ENCODE results near the gene ABCC1.

Gene ABCC1

DNA sequence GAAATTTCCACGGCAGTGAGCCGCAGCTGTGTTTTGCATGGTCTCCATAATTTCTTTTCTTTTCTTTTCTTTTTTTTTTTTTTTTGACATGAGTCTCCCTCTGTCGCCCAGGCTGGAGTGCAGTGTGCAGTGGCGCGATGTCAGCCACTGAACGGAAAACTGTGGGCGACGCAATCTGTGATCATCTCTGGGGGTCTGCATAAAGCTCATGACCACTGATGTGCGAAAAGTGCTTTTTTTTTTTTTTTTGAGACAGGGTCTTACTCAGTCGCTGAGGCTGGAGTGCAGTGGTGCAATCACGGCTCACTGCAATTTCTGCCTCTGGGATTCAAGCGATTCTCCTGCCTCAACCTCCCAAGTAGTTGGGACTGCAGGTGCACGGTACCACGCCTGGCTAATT is 156.2 kb downstream of the ABCC1 start:
- TF ChIP-seq, protein P1, sequence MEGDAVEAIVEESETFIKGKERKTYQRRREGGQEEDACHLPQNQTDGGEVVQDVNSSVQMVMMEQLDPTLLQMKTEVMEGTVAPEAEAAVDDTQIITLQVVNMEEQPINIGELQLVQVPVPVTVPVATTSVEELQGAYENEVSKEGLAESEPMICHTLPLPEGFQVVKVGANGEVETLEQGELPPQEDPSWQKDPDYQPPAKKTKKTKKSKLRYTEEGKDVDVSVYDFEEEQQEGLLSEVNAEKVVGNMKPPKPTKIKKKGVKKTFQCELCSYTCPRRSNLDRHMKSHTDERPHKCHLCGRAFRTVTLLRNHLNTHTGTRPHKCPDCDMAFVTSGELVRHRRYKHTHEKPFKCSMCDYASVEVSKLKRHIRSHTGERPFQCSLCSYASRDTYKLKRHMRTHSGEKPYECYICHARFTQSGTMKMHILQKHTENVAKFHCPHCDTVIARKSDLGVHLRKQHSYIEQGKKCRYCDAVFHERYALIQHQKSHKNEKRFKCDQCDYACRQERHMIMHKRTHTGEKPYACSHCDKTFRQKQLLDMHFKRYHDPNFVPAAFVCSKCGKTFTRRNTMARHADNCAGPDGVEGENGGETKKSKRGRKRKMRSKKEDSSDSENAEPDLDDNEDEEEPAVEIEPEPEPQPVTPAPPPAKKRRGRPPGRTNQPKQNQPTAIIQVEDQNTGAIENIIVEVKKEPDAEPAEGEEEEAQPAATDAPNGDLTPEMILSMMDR (IDR thresholded peaks at IDR 0.05; ENCODE audit: low read depth, low read length) = no peak
- no peak overlapping the region for H3K4me3 ChIP-seq (ENCODE audit: low read depth, low read length)

DNA sequence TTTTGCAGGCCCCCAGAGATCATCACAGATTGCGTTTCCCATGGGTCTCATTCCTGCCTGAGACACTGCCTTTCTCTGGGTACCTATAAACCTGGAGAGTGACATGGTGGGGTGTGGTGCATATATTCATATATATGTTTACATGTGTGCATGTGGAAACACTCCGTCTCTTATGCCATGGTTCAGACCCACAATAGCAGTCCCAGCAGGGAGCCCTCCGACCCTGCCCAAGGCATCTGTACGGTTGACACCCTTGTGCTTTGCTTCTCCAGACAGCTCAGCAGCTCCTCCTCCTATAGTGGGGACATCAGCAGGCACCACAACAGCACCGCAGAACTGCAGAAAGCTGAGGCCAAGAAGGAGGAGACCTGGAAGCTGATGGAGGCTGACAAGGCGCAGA is 157.1 kb downstream of the ABCC1 start:
- TF ChIP-seq, protein P1 (IDR thresholded peaks at IDR 0.05; ENCODE audit: low read depth, low read length) = no peak
- H3K4me3 ChIP-seq (ENCODE audit: low read depth, low read length) = no peak overlapping the region

DNA sequence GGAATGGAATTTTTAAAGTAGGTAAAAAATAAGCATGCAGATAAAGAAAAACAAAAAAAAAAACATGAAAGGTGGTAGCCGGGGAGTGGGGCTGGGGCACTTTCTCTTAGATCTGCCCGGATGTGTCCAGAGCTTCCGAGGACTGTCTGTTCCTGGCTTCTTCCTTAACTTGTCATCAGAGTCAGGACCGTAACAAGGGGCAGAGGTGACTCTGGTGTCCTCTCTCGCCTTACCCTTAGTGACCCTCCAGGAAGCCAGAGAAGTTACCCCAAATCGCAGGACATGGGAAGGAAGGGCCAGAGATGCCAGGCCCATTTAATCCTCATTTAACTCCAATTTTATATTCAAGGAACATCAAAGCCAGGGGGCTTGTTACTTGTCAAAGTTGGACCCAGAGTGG is 158.4 kb downstream of the ABCC1 start:
- H3K4me3 ChIP-seq (ENCODE audit: low read depth, low read length) = no peak overlapping the region
- TF ChIP-seq, protein P1 (IDR thresholded peaks at IDR 0.05; ENCODE audit: low read depth, low read length) = no peak

DNA sequence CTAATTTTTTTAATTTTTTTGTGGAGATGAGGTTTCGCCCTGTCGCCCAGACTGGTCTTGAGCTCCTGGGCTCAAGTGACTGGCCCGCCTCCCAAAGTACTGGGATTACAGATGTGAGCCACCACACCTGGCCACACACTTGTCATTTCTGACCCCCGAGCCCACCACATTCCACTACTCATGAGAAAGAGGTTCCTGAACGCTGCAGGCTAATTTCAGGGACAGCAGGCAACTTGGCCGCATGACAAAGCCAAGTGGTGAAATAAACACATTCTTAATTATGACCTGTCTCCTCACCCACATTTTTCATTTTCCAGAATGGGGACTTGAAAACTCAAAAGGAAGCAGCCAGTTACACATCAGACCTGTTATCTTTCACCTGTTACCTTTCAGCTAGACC is 159.3 kb downstream of the ABCC1 start:
- H3K4me3 ChIP-seq (ENCODE audit: low read depth, low read length) = no peak overlapping the region
- TF ChIP-seq, protein P1 (IDR thresholded peaks at IDR 0.05; ENCODE audit: low read depth, low read length) = no peak

DNA sequence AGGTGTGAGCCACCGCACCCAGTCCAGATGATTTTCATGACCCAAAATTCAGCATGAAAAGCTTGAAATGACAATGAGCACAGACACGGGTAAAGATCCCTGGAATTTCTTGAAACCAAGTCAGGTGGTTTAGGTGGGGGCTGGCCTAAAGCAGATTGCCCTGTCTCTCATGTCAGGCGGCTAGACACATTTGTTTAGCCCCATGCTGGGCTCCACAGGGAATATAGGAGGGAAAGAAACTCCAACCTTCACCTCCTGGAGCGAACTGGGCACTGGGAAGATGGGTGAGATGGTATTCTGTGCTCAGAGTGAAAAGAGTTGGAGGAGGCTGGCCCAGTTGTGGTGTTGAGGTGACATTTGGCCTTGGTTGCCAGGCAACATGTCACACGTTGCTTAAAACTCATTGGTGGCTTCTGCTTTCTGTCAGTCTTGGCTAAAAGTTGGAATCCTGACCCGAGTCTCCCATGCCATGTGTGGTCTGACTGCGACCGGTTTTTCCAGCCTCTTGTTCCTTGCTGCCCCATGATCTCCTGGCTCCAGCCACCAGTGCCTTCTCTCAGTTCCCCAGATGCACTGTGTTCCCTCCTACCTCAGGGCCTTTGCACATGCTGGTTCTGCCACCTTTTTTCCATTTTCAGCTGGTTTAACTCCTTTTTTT is 160.2 kb downstream of the ABCC1 start:
- TF ChIP-seq, protein P1 (IDR thresholded peaks at IDR 0.05; ENCODE audit: low read depth, low read length) = no peak
- no peak overlapping the region for H3K4me3 ChIP-seq (ENCODE audit: low read depth, low read length)

DNA sequence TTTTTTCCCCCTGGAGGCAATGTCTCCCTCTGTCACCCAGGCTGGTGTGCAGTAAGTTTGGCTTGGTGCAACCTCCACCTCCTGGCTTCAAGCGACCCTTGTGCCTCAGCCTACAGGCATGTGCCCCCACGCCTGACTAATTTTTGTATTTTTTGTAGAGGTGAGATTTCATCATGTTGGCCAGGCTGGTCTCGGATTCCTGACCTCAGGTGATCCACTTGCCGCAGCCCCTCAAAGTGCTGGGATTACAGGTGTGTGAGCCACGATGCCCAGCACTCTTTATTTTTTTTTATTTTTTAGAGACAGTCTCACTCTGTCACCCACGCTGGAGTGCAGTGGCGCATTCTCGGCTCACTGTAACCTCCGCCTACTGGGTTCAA is 160.7 kb downstream of the ABCC1 start:
- no peak overlapping the region for H3K4me3 ChIP-seq (ENCODE audit: low read depth, low read length)
- TF ChIP-seq, protein P1 (IDR thresholded peaks at IDR 0.05; ENCODE audit: low read depth, low read length) = no peak

DNA sequence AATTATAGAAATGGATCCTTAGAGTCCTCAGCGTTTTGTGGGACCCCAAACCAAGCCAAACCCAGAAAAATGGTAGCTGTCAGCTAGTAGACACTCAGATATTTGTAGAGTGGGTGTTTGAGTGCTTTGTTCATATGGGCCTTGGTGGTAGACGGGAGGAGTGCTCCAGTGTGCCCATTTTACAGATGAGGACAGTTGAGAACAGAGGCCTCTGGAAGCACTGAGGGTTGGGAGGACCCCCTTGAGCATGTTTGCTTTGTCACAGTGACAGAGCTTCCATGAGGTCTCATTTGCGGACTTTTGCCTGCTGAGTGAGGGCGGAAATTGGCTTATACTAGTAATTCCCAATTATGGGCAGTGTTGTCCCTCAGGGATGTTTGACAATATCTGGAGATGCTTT is 162.2 kb downstream of the ABCC1 start:
- TF ChIP-seq, protein P1 (IDR thresholded peaks at IDR 0.05; ENCODE audit: low read depth, low read length) = no peak

More for the DNA sequence above, 162.2 kb downstream of the ABCC1 start:
- no peak overlapping the region for H3K4me3 ChIP-seq (ENCODE audit: low read depth, low read length)

Data from WI38 (cell line).